ENCODE results near the gene WDR64.
"Not testable (repeated sequence)": the region's sequence is repeated elsewhere in the genome, so short reads cannot be mapped to it uniquely, and the experiment has no call there.

Gene WDR64

DNA sequence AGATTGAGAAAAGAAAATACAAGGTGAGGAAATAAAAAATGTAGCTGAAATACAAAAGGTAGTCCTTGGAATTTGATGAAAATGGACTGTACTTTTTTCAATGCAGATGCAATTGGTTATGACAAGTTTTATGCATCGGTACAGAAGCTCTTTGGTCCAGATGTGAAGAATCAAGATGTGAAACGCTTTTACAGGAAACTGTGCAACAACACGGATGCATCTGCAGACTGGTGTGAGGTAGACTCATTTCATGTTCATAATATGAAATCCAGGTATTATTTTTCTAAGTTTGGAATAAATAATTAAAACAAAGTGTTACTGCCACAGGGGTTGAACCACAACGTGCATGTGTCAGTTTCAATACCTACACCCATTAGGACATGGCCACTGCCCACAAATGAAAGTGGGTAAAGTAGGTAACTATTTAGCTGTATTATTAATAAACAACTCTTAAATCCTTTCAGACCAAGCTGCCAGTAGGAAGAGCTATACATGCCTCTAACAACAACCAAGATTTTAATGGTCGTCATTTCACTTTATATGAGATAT lies 8.4 kb downstream of the WDR64 start:
- no peak for DNase-seq

- no peak for DNase-seq
These were observed 14.3 kb downstream of the WDR64 start for GRCh38 chr1:241666419-241666818.

DNA sequence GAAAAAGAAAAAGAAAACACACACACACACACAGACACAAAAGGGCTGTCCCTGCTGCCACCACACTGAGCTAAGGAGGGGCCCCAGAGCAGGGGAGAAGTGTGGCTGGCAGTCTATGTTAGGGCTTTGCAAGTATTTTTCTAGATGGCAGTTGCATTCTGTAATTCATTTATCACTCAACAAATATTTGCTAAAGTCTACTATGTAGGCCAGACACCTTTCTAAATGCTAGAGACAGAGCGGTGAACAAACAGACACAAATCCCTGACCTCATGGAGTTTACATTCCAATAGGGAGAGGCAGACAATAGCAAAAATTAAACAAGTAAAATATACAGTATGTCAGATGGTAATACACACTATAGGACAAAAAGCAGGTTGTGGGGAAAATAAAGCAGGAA lies 20.2 kb downstream of the WDR64 start:
- DNase-seq, result no peak

- DNase-seq, result no peak
These were observed 22.8 kb downstream of the WDR64 start for GRCh38 chr1:241674805-241675384.

GRCh38 chr1:241675983-241676382 lies 23.9 kb downstream of the WDR64 start:
- DNase-seq, result no peak

- DNase-seq, result no peak
These were observed 25.1 kb downstream of the WDR64 start for GRCh38 chr1:241677201-241677600.

DNA sequence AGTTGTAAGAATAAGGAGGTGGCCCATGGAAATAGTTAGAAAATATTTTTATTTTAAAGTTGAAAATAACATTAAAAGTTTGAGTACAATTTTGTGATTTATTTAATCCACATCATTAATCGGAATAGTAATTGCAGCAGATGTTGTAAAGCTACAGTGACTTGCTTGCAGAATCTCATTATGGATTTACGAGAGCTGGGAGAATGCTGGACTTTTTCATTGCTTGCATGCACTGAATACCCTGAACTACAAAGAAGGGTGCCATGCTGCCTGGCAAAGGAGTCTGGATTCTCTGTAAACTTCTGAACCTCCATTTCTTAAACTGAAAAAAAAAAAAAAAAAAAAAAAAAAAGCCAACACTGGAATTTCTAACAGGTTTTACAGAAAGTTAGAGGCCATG lies 26.5 kb downstream of the WDR64 start:
- DNase-seq, result no peak

GRCh38 chr1:241679404-241679803 lies 27.3 kb downstream of the WDR64 start:
- DNase-seq, result no peak

DNA sequence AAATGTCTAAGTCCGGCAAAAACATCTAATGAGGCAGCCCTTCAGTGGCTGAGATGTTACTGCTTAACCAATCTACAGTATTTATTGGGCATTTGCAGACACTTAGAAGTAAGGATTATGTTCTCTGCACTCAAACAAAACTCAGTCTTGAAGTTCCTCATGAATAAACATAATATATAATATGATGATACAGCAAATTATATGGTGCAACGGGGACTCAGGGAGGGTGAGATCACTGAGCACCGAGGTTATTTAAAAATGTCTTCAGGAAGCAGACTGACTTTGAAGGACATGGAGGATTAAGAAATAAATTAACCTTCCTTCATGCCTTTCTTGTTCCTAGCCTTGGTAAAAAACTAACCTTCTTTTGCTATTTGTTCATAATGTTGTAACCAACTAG lies 27.9 kb downstream of the WDR64 start:
- no peak for DNase-seq

- not testable (repeated sequence) for DNase-seq
These were observed 29.9 kb downstream of the WDR64 start for GRCh38 chr1:241681861-241682448.

DNA sequence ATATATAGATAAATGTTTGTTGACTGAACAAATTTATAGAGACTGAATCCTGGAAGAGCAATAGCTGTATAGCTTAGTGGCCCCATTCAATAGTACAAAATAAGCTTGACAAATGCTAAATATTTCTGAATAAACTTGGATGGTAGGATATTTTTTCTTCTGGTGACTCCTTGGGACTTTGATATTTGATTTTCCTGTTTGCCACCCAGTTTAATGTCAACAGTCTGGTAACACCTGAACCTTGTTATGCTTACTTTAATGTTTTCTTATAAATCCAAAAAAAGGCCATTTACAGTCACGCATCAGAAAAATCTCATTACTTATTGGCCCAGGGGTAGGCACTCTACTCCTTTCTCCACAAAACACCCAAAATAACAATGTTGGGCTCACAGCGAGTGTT lies 30.8 kb downstream of the WDR64 start:
- DNase-seq, result no peak

- no peak for DNase-seq
These were observed 32.0 kb downstream of the WDR64 start for GRCh38 chr1:241684108-241684507.

DNA sequence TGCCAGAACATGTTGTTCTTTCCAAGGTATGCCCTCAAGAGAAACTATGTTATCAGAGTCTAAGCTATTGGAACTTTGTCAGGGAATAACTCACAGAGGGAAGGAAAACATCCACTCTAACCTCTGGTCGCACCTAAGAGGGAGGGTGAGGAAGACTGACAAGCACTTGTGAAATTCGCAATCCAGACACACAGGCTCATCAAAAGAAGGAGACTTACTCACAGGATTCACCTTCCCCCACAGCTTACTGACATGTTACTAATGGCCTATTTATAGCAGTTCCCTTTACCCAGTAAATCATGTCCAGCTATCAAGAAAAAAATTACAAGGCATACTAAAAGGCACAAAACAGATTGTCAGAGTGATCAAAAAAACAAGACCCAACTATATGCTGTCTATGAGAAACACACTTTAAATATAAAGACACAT lies 36.9 kb downstream of the WDR64 start:
- DNase-seq, result peak; percentile 53

- no peak for DNase-seq
These were observed 43.4 kb downstream of the WDR64 start for GRCh38 chr1:241695246-241696171.

DNA sequence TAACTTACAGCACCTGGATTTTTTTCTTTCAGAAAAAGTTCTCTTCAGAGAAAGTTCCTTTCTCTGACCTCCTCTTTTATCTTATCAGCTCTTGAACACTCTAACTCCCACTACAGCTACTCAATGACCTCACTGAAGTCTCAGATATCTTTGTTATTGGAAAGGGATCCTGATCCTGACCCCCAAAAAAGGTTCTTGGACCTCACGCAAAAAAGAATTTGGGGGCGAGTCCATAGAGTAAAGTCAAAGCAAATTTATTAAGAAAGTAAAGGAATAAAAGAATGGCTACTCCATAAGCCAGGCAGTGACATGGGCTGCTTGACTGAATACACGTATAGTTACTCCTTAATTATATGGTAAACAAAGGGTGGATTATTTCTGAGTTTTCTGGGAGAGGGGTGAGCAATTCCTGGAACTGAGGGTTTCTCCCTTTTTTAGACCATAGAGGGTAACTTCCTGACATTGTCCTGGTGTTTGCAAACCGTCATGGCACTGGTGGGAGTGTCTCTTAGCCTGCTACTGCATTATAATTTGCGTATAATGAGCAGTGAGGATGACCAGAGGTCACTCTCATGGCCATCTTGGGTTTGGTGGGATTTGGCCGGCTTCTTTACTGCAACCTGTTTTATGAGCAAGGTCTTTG lies 44.2 kb downstream of the WDR64 start:
- DNase-seq, result no peak

DNA sequence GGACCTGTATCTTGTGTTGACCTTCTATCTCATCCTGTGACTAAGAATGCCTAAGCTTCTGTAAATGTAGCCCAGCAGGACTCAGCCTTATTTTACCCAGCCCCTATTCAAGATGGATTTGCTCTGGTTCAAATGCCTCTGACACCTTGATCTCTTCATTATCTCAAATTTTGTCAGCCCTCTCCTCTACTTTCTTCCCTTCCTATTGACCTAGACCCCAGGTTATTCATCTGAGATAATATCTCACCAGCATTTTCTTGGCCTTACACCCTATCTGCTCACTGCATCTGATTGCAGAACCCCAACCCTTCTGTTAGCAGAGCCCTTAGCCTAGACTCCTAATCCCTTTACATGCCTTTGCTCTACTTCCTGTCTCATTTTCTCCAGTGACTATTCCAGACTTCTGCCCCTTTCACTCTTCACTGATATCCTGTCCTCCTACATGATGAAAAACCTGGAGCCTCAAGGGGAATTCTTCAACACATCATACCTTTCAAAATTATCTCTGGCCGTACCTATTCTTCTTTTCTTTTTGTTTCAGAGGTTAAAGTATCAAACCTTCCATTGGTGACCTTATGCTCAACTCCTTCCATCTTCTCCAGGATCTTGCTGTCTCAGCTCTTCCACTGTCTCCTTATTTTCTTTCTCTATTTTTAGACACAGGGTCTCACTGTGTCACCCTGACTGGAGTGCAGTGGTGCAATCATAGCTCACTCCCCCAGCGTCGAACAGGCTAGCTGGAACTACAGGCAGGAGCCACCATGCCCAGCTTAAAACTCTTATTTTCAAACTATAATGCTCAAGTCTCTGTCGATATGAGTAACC lies 44.9 kb downstream of the WDR64 start:
- no peak for DNase-seq

- no peak for DNase-seq
These were observed 45.5 kb downstream of the WDR64 start for GRCh38 chr1:241697640-241698018.

DNA sequence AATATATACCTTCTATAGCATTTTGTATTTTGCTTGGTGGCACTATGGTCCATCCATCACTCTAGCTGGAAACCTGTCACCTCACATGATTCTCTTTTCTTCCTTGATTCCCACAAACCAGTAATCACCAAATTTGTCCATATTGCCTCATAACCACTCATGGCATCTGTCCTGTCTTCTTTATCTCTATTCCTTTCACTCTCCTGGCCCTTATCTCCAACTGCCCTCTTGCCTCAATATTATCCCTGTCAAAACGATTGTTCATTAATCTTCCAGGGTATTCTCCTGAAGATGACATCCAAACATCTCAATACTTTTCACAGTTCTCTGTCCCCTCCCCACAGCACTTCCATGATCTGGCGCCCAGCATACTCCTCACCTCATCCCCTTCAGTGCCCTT lies 46.1 kb downstream of the WDR64 start:
- DNase-seq, result no peak

DNA sequence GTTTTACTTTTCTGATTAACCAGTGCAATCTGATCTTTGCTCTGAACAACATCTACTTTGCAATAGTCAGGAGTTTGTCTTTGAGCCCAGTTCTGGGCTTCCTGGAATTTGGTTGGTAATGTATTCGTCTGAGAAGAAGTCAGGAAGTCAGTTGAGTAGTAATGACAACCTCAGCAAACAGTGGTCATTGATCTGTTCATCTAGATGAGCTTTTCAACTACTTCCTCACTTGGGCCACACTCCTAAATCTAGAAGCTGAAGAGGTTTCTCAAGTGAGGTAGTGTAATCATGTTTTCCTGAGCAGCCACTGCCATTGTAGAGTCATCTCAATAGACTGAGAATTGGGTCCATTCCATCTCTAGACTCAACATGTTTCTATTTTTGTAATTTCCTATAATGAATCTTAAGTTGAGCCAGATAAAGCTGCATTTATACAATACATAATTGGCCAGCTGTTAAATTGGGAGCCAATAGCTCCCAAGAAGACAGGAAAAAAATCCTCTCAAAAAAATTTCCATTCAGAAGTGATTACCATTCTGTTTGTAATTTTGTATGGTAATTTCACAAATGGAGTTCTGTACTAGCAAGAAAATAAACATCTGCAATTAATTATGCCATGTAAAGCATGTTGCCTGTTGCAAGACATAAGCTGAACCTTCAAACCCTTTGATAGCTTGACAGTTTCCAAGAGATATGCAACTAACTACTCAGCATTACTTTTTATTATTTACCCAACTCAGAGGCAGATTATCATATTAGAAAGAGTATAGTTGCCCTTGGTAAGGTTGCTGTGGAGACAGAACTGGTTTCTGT lies 49.6 kb downstream of the WDR64 start:
- DNase-seq, result no peak

DNA sequence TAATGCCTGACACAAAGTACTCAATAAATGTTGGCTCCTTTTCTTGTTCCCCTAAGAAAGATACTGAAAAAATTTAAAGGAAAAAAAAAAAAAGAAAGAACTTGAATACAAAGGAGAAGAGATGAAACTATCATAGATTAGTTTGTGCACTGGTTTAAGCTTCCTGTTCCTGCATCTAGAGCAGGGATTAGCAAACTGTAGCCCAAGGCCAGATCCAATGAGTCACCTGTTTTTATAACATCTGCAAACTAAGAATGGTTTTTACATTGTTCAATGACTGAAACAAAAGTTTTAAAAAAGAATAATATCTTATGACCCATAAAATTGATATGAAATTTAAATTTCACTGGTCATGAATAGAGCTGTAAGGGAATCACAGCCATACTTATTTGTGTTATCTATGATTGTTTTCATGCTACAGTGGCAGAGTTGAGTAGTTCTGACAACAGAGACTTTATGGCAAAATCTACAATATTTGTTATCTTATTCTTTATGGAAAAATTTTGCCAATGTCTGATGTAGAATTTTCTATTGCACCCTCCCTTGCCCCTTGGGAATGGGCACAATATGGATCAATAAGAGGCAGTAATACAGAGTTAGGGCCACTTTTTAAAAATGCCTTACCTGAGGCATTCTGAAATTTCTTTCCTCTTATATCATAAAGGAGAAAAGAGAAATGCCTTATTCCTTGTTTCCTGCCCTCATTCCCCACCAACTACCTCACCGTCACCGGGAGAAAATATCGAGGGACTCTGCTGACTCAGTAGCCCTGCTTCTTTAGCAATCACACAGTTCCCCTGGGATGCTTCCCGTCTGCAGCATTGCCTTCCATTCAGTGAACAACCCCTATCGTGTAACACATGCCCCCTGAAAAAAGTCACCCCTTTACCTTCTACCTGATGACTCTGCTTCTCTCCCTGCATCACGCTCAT lies 50.6 kb downstream of the WDR64 start:
- DNase-seq, result peak; percentile 20
